PFSK-1 (cell line): ENCODE data around the gene TMEM248.

Experiments used
- FOXP2 ChIP-seq: optimal IDR thresholded peaks from 2 replicates; pipeline ENCODE3; 2011; ENCODE audit warnings: borderline replicate concordance, control low read depth, inconsistent platforms; ENCODE audit not compliant: insufficient read depth; ENCODE audit errors: extremely low read length, extremely low read depth
- POLR2AphosphoS5 ChIP-seq: IDR thresholded peaks from 2 replicates; pipeline ENCODE4 v1.6.1; 2012; ENCODE audit warnings: low read depth, mild to moderate bottlenecking, control low read depth, low read length, moderate library complexity
- SIN3A ChIP-seq: IDR thresholded peaks from 2 replicates; pipeline ENCODE4 v1.6.1; 2012; ENCODE audit warnings: mild to moderate bottlenecking, low read length, moderate library complexity, borderline replicate concordance; ENCODE audit not compliant: insufficient read depth
- TAF1 ChIP-seq: IDR thresholded peaks from 2 replicates; pipeline ENCODE4 v1.6.1; 2012; ENCODE audit warnings: low read length, control low read depth, borderline replicate concordance; ENCODE audit not compliant: insufficient read depth
- TF ChIP-seq, protein P1 (sequence below), 2 experiments: IDR thresholded peaks; 2 replicates each; pipeline versions ENCODE4 v1.6.1 to v1.8.0; 2011 to 2012; ENCODE audit warnings: low read depth in 2 of 2, low read length in 2 of 2, control low read depth in 1 of 2, inconsistent platforms in 1 of 2, mild to moderate bottlenecking in 1 of 2, moderate library complexity in 1 of 2; ENCODE audit not compliant: insufficient read depth in 1 of 2

Gene TMEM248

DNA sequence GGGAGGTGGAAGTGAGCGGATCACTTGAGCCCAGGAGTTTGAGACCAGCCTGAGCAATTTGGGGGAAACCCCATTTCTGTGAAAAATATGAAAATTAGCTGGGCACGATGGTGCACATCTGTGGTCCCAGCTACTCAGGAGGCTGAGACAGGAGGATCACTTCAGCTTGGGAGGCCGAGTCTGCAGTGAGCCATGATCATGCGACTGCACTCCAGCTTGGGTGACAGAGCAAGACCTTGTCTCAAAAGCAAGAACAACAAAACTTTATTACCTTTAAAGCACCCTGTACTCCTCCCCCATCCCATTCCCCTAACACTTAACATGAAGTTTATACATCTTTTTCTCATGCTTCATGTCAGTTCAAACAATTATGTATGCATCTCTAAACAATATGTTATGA, 1.3 kb upstream of the TMEM248 start:
- TF ChIP-seq POLR2AphosphoS5, result no peak
- no peak for TF ChIP-seq TAF1
- no peak for TF ChIP-seq SIN3A

DNA sequence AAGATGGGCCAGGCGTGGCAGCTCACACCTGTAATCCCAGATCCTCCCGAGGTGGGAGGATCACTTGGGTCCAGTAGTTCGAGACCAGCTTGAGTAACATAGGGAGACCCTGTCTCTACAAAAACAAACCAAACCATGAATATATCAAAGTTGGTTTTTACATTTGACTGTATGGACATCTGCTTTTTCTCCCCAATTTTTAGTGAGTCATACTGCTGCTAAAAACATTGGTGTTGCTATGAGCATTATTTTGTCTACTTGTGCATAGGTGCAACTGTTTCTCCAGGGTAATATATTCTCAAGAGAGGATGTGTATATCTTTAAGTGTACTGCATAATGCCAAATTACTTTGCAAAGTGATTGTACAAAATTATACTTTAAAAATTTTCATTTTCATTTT, 769 bp upstream of the TMEM248 start:
- TF ChIP-seq, protein P1, sequence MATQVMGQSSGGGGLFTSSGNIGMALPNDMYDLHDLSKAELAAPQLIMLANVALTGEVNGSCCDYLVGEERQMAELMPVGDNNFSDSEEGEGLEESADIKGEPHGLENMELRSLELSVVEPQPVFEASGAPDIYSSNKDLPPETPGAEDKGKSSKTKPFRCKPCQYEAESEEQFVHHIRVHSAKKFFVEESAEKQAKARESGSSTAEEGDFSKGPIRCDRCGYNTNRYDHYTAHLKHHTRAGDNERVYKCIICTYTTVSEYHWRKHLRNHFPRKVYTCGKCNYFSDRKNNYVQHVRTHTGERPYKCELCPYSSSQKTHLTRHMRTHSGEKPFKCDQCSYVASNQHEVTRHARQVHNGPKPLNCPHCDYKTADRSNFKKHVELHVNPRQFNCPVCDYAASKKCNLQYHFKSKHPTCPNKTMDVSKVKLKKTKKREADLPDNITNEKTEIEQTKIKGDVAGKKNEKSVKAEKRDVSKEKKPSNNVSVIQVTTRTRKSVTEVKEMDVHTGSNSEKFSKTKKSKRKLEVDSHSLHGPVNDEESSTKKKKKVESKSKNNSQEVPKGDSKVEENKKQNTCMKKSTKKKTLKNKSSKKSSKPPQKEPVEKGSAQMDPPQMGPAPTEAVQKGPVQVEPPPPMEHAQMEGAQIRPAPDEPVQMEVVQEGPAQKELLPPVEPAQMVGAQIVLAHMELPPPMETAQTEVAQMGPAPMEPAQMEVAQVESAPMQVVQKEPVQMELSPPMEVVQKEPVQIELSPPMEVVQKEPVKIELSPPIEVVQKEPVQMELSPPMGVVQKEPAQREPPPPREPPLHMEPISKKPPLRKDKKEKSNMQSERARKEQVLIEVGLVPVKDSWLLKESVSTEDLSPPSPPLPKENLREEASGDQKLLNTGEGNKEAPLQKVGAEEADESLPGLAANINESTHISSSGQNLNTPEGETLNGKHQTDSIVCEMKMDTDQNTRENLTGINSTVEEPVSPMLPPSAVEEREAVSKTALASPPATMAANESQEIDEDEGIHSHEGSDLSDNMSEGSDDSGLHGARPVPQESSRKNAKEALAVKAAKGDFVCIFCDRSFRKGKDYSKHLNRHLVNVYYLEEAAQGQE (IDR thresholded peaks at IDR 0.05; ENCODE audit: insufficient read depth in 1 of 2, low read depth in 2 of 2, low read length in 2 of 2), result no peak

DNA sequence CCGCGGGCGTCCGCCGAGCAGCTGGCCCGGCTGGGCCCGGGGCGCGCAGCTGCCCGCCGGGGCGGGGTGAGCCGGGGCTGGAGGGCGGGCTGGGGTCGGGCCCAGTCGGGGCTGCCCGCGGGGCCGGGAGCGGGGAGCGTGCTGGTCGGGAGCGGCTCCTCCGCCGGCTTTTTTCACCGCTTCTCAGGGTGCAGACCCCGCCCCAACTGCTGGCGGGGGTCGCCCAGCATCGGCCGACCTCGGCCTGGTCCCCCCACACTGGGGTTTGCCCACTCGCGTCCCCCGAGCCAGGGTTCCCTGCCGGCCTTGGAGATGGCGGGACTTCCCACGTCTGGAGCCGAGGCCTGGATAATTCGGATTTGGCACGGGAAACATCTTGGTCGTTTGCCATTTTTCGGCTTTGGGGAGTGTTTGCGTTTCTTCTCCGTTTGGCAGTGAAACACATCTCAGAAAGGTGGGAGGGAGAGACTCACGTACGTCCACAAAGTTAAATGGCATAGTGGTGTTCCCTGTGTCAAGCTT, 432 bp downstream of the TMEM248 start:
- TF ChIP-seq FOXP2 (no peak), TAF1 (no peak), POLR2AphosphoS5 (no peak), SIN3A (no peak)
- TF ChIP-seq, protein P1 (IDR thresholded peaks at IDR 0.05; ENCODE audit: insufficient read depth in 1 of 2, low read depth in 2 of 2, low read length in 2 of 2), result no peak

DNA sequence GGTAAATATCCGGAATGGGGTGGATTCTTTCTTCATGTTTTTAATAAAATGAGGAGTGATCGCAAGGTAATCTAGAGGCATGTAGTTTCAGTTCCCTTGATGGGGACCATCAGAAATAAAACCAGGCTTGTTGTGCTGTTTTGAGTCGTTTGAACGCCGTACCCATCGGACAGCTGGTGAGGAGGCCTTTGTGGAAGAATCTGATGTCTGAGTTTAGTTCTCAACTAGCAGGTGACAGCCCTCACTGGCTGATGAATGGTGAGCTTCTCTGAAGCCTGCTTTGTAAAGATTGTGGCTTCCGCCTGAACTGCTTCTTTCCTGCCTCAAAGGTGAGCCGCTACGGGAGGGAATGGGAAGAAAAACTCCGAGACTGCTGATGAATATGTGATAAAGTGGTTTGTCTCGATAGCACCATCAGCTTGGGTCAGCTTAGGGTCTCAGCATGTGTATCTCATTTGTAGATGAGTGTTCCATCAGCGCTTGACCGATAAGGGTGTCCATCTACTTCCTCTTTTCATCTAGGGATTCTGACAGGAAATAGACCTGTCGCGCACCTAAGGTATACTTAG, 977 bp downstream of the TMEM248 start:
- TF ChIP-seq TAF1 (no peak), FOXP2 (no peak), POLR2AphosphoS5 (no peak), SIN3A (no peak)
- TF ChIP-seq, protein P1 (IDR thresholded peaks at IDR 0.05; ENCODE audit: insufficient read depth in 1 of 2, low read depth in 2 of 2, low read length in 2 of 2), result no peak

DNA sequence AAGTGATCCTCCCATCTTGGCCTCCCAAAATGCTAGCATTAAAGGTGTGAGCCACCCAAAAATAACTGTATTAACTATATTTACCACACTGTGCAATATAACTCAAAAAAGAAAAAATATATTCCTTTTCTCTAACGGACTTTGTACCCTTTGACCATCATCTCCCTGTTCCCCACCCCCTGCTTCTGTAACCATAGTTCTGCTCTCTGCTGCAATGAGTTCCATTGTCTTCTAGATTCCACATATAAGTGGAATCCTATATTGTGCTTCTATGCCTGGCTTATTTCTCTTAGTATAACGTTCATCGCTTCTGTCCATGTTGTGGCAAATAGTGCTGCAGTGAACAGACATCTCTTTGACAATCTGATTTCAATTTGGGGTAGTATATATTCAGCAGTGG, 4.2 kb downstream of the TMEM248 start:
- TF ChIP-seq FOXP2 (no peak), SIN3A (no peak), POLR2AphosphoS5 (no peak), TAF1 (no peak)
- TF ChIP-seq, protein P1 (IDR thresholded peaks at IDR 0.05; ENCODE audit: insufficient read depth in 1 of 2, low read depth in 2 of 2, low read length in 2 of 2), result no peak
